Keratinocyte (primary cell): Measurements from ENCODE around the gene IFT43. TPM values are rescaled to one million over a fixed set of nuclear protein-coding genes. Genes with fewer than 3 reads are reported as not detected.

Experiments
- DNase-seq: peaks from one replicate; pipeline ENCODE4 v3.0.0-alpha.2; 2011; ENCODE audit warnings: low read depth, missing footprints, low spot score
- FAIRE-seq: peaks from 2 replicates; lab custom pipeline; 2011; peaks lifted over from hg19 to GRCh38; lab: Jason Lieb, UNC
- H2AFZ ChIP-seq: 2 replicates; pipeline ENCODE4 v1.6.0; 2012; ENCODE audit warnings: low read length, control low read depth, inconsistent platforms; ENCODE audit not compliant: control insufficient read depth
- H3K27ac ChIP-seq: 2 replicates; pipeline ENCODE4 v1.5.1; 2011; ENCODE audit warnings: low read length; ENCODE audit not compliant: control insufficient read depth, insufficient read depth
- H3K27me3 ChIP-seq: 3 replicates; pipeline ENCODE4 v1.6.0; 2011; ENCODE audit warnings: low read length; ENCODE audit not compliant: control insufficient read depth, insufficient read depth; ENCODE audit errors: extremely low read depth
- H3K36me3 ChIP-seq, 2 experiments: 2 replicates in 1 of 2; 3 replicates in 1 of 2; pipeline ENCODE4 v1.5.1; 2011; ENCODE audit warnings: low read length in 2 of 2, mild to moderate bottlenecking in 1 of 2; ENCODE audit not compliant: control insufficient read depth in 2 of 2, insufficient read depth in 2 of 2; ENCODE audit errors: extremely low read depth in 1 of 2
- H3K4me1 ChIP-seq: 3 replicates; pipeline ENCODE4 v1.5.1; 2011; ENCODE audit warnings: low read length; ENCODE audit not compliant: control insufficient read depth, insufficient read depth; ENCODE audit errors: extremely low read depth
- H3K4me2 ChIP-seq: 3 replicates; pipeline ENCODE4 v1.6.0; 2011; ENCODE audit warnings: low read depth, low read length; ENCODE audit not compliant: control insufficient read depth, insufficient read depth; ENCODE audit errors: extremely low read depth
- H3K4me3 ChIP-seq, 3 experiments: fragments of 200-600 bp in 1 of 3; sonication (generic) in 1 of 3; 2 replicates in 2 of 3; 3 replicates in 1 of 3; pipeline ENCODE4 v1.5.1; 2011 to 2016; ENCODE audit warnings: low read length in 3 of 3, mild to moderate bottlenecking in 3 of 3, control low read depth in 2 of 3, inconsistent platforms in 1 of 3, low read depth in 1 of 3, mixed read lengths in 1 of 3, mixed run types in 1 of 3, moderate library complexity in 1 of 3; ENCODE audit not compliant: control insufficient read depth in 2 of 3, insufficient read depth in 2 of 3; ENCODE audit errors: extremely low read depth in 1 of 3
- H3K79me2 ChIP-seq: 2 replicates; pipeline ENCODE4 v1.6.0; 2012; ENCODE audit warnings: low read length; ENCODE audit not compliant: control insufficient read depth, insufficient read depth
- H3K9ac ChIP-seq: 3 replicates; pipeline ENCODE4 v1.6.0; 2011; ENCODE audit warnings: low read length; ENCODE audit not compliant: control insufficient read depth, insufficient read depth; ENCODE audit errors: extremely low read depth
- H3K9me1 ChIP-seq: 3 replicates; pipeline ENCODE4 v1.6.0; 2011; ENCODE audit warnings: low read length; ENCODE audit not compliant: control insufficient read depth, insufficient read depth; ENCODE audit errors: extremely low read depth
- H3K9me3 ChIP-seq: 2 replicates; pipeline ENCODE4 v1.5.1; 2012; ENCODE audit warnings: low read depth, low read length; ENCODE audit not compliant: control insufficient read depth
- H4K20me1 ChIP-seq: 3 replicates; pipeline ENCODE4 v1.6.0; 2011; ENCODE audit warnings: low read length; ENCODE audit not compliant: control insufficient read depth, insufficient read depth; ENCODE audit errors: extremely low read depth
- CTCF ChIP-seq, 3 experiments: IDR thresholded peaks in 1 of 3; conservative IDR thresholded peaks in 1 of 3; optimal IDR thresholded peaks in 1 of 3; 2 replicates in 2 of 3; 3 replicates in 1 of 3; pipeline versions ENCODE3 to v1.5.1; 2011; ENCODE audit warnings: low read length in 3 of 3, mild to moderate bottlenecking in 3 of 3, moderate library complexity in 2 of 3, control low read depth in 1 of 3, inconsistent platforms in 1 of 3; ENCODE audit not compliant: insufficient read depth in 2 of 3; ENCODE audit errors: extremely low read depth in 1 of 3
- EZH2 ChIP-seq: IDR thresholded peaks from one replicate; pipeline ENCODE4 v1.6.1; 2012; ENCODE audit warnings: inconsistent platforms, mild to moderate bottlenecking, low read length, moderate library complexity
- dilution Hi-C: fragments of 300-500 bp; cut with MboI; formaldehyde crosslinking; loops from one replicate; pipeline ENCODE4 v1.7.0; 2020; ENCODE audit warnings: low sequenced_read_pairs; ENCODE audit not compliant: extremely low pct_ligation_motif_present
- polyA plus RNA-seq, 5 experiments: library from polyadenylated mRNA; depleted of rRNA in 3 of 5; stranded (reverse) in 3 of 5; stranded (forward) in 1 of 5; unstranded in 1 of 5; fragments of >200 nt; gene quantifications; 1 replicate in 1 of 5; 2 replicates in 3 of 5; 3 replicates in 1 of 5; pipeline versions ENCODE4 v1.2.1 to v1.2.3, GENCODE V29; 2011 to 2012; ENCODE audit warnings: missing spikeins in 2 of 5, low read depth in 1 of 5, low replicate concordance in 1 of 5

IFT43 gene
- polyA plus RNA-seq, 1 donor (not counting 4 experiments of a cell fraction or from before 2014, with no cell fraction given) = 41.6 TPM

- no peak overlapping the region for H3K9ac ChIP-seq
Observed at GRCh38 chr14:75977582-75977943, 8.0 kb upstream of the IFT43 start.

GRCh38 chr14:75978249-75978731 is 7.3 kb upstream of the IFT43 start:
- Histone ChIP-seq H3K9me3 (no peaks in the 10 kb centered on the region), H3K4me2 (no peak overlapping the region), H2AFZ (no peak overlapping the region), H3K36me3 (no peaks in the 10 kb centered on the region), H3K27me3 (no peaks in the 10 kb centered on the region), H3K27ac (no peak overlapping the region), H3K9me1 (no peaks in the 10 kb centered on the region), H3K79me2 (no peaks in the 10 kb centered on the region), H3K4me1 (peaks cover 14% of the 10 kb centered on the region), H4K20me1 (no peaks in the 10 kb centered on the region), H3K4me3 (no peak overlapping the region), H3K9ac (no peak overlapping the region)
- FAIRE-seq (no peak), DNase-seq (no peak)
- TF ChIP-seq EZH2 = no peak
- no peak for TF ChIP-seq CTCF (optimal IDR thresholded peaks at IDR 0.05 in 1 of 3, IDR thresholded peaks at IDR 0.05 in 1 of 3, conservative IDR thresholded peaks at IDR 0.05 in 1 of 3; ENCODE audit: extremely low read depth in 1 of 3, insufficient read depth in 2 of 3, low read length in 3 of 3)
- dilution Hi-C loops = no loop called here

More at GRCh38 chr14:75977582-75977943, 8.0 kb upstream of the IFT43 start:
- Histone ChIP-seq H3K27me3 (no peaks in the 10 kb centered on the region), H3K9me3 (no peaks in the 10 kb centered on the region), H2AFZ (no peak overlapping the region), H3K27ac (no peak overlapping the region), H3K4me2 (no peak overlapping the region), H3K79me2 (no peaks in the 10 kb centered on the region), H3K9me1 (peaks cover under 1% of the 10 kb centered on the region), H4K20me1 (no peaks in the 10 kb centered on the region), H3K4me1 (peaks cover 10% of the 10 kb centered on the region), H3K36me3 (no peaks in the 10 kb centered on the region), H3K4me3 (no peak overlapping the region)
- FAIRE-seq (no peak), DNase-seq (no peak)
- TF ChIP-seq EZH2 = no peak
- TF ChIP-seq CTCF (optimal IDR thresholded peaks at IDR 0.05 in 1 of 3, IDR thresholded peaks at IDR 0.05 in 1 of 3, conservative IDR thresholded peaks at IDR 0.05 in 1 of 3; ENCODE audit: extremely low read depth in 1 of 3, insufficient read depth in 2 of 3, low read length in 3 of 3) = no peak
- dilution Hi-C loops = no loop called here
